BLaER1 (cell line): ENCODE results near the gene RBKS.
"Not testable (repeated sequence)": the region's sequence is repeated elsewhere in the genome, so short reads cannot be mapped to it uniquely, and the experiment has no call there.

ENCODE experiments used
- H3K27ac ChIP-seq: shearing (Covaris generic); formaldehyde crosslinking; 2 replicates; pipeline ENCODE4 v1.8.1; 2022
- H3K27me3 ChIP-seq: shearing (Covaris generic); formaldehyde crosslinking; 2 replicates; pipeline ENCODE4 v1.8.1; 2022
- H3K36me3 ChIP-seq: shearing (Covaris generic); formaldehyde crosslinking; 2 replicates; pipeline ENCODE4 v1.8.1; 2022
- H3K4me1 ChIP-seq: shearing (Covaris generic); formaldehyde crosslinking; 2 replicates; pipeline ENCODE4 v1.8.1; 2022
- H3K4me2 ChIP-seq: shearing (Covaris generic); formaldehyde crosslinking; 2 replicates; pipeline ENCODE4 v1.8.1; 2022
- H3K4me3 ChIP-seq: shearing (Covaris generic); formaldehyde crosslinking; 2 replicates; pipeline ENCODE4 v1.8.1; 2022
- H3K9ac ChIP-seq: shearing (Covaris generic); formaldehyde crosslinking; 2 replicates; pipeline ENCODE4 v1.8.1; 2022
- H3K9me3 ChIP-seq: shearing (Covaris generic); formaldehyde crosslinking; 2 replicates; pipeline ENCODE4 v1.8.1; 2022
- H4K20me1 ChIP-seq: shearing (Covaris generic); formaldehyde crosslinking; 2 replicates; pipeline ENCODE4 v1.8.1; 2022
- Cebpa-rat ChIP-seq: shearing (Covaris generic); IDR thresholded peaks from 2 replicates; pipeline ENCODE4 v1.8.1; 2022

RBKS gene

DNA sequence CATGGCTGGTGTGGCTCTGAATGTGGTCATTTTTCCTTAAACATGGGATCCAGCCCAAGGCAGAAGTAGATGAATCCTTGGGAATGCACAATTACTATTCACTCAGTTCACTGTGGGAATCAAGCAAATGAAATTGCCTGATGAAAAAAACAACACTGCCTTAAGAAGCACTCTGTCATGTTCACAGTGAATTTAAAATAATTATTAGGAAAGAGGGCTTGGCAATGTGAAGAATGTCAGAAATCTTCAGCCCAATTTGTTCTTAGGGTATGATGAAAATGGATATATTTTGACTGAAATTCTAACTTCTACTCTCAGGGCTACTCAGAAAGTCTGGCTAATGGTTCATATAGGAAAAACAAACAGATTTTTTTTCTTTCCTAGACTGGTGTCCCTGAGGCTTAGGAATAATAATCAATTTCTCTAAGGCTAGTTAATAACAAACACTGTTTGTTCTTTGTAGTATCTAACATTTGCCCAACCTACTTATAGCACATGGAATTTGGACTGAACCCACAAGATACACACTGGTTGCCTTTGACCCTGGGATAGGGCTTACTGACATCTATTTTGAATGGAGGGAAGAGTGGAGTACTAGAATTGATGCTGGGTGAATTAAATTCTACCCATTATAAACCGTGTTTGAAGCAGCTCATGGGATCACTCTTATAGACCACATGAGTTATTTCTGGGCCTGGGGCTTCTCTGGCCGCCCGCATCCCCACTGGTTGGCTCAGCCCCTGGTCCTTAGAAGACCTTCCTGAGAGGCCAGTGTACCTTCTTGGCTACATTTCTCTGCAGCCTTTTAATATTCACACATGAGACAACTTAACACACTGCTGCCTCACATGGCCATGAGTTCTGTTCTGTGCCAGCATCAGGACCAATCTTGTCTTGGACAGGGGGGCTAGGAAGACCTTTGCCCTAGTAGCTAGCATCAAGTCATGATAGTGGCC is 127.0 kb downstream of the RBKS start:
- H3K27ac ChIP-seq = no peak overlapping the region

GRCh38 chr2:27756544-27757498 is 133.4 kb downstream of the RBKS start:
- Histone ChIP-seq H3K4me3 (no peak overlapping the region), H3K36me3 (no peaks in the 10 kb centered on the region), H3K4me2 (no peak overlapping the region), H3K9ac (no peak overlapping the region), H3K4me1 (no peaks in the 10 kb centered on the region), H3K27ac (no peak overlapping the region), H4K20me1 (no peaks in the 10 kb centered on the region), H3K9me3 (no peaks in the 10 kb centered on the region), H3K27me3 (no peaks in the 10 kb centered on the region)
- TF ChIP-seq Cebpa-rat = no peak

More for the DNA sequence above, 127.0 kb downstream of the RBKS start:
- H3K4me1 ChIP-seq = no peaks in the 10 kb centered on the region
- H3K4me3 ChIP-seq = no peak overlapping the region
- H3K27me3 ChIP-seq = no peaks in the 10 kb centered on the region
- H3K9ac ChIP-seq = no peak overlapping the region
- H3K4me2 ChIP-seq = no peak overlapping the region
- H4K20me1 ChIP-seq = no peaks in the 10 kb centered on the region
- H3K36me3 ChIP-seq = no peaks in the 10 kb centered on the region
- H3K9me3 ChIP-seq = no peaks in the 10 kb centered on the region
- no peak for TF ChIP-seq Cebpa-rat

GRCh38 chr2:27756091-27756490 is 134.1 kb downstream of the RBKS start:
- Histone ChIP-seq H3K9me3 (no peaks in the 10 kb centered on the region), H3K27ac (no peak overlapping the region), H3K4me3 (no peak overlapping the region), H4K20me1 (no peaks in the 10 kb centered on the region), H3K4me2 (no peak overlapping the region), H3K27me3 (no peaks in the 10 kb centered on the region), H3K9ac (no peak overlapping the region), H3K36me3 (no peaks in the 10 kb centered on the region), H3K4me1 (no peaks in the 10 kb centered on the region)
- TF ChIP-seq Cebpa-rat = no peak

DNA sequence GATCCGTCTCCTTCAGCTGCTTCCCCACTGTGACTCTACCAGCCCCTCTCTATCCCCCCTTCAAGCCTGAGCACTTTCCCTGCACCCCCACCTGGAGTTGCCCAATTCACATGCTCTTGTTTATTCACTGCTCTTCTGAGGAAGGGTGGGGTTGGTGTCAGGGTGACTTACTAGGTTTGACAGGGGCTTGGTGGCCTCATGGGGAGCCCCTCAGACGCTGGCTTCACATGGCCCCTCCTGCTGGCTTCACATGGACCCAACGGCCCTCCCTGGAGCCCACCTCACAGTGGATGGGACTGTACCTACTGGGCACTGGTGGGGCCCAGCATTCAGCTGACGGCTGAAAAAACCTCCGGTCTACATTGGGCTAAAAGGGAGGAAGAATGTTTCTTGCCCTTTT is 135.4 kb downstream of the RBKS start:
- H4K20me1 ChIP-seq = no peaks in the 10 kb centered on the region
- no peaks in the 10 kb centered on the region for H3K9me3 ChIP-seq
- H3K4me1 ChIP-seq = no peaks in the 10 kb centered on the region
- no peak for TF ChIP-seq Cebpa-rat
- no peaks in the 10 kb centered on the region for H3K27me3 ChIP-seq
- no peaks in the 10 kb centered on the region for H3K36me3 ChIP-seq
- H3K27ac ChIP-seq = no peak overlapping the region
- no peak overlapping the region for H3K9ac ChIP-seq
- H3K4me3 ChIP-seq = no peak overlapping the region
- H3K4me2 ChIP-seq = no peak overlapping the region

- Histone ChIP-seq H4K20me1 (no peaks in the 10 kb centered on the region), H3K27me3 (no peaks in the 10 kb centered on the region), H3K4me2 (no peak overlapping the region), H3K4me1 (no peaks in the 10 kb centered on the region), H3K36me3 (no peaks in the 10 kb centered on the region), H3K4me3 (no peak overlapping the region), H3K27ac (no peak overlapping the region), H3K9me3 (peaks cover 6% of the 10 kb centered on the region), H3K9ac (no peak overlapping the region)
- no peak for TF ChIP-seq Cebpa-rat
Measured at GRCh38 chr2:27754138-27754588, 136.0 kb downstream of the RBKS start.

- Histone ChIP-seq H3K9ac (no peak overlapping the region), H3K27ac (no peak overlapping the region), H3K4me2 (no peak overlapping the region)
Measured at GRCh38 chr2:27752551-27753237, 137.5 kb downstream of the RBKS start.

GRCh38 chr2:27751377-27751776 is 138.8 kb downstream of the RBKS start:
- H3K4me1 ChIP-seq = peaks cover 11% of the 10 kb centered on the region
- no peaks in the 10 kb centered on the region for H4K20me1 ChIP-seq
- H3K4me2 ChIP-seq = no peak overlapping the region
- H3K27me3 ChIP-seq = no peaks in the 10 kb centered on the region
- H3K27ac ChIP-seq = no peak overlapping the region
- H3K4me3 ChIP-seq = no peak overlapping the region
- no peaks in the 10 kb centered on the region for H3K36me3 ChIP-seq
- no peak overlapping the region for H3K9ac ChIP-seq
- peaks cover 15% of the 10 kb centered on the region for H3K9me3 ChIP-seq
- no peak for TF ChIP-seq Cebpa-rat

More at GRCh38 chr2:27752551-27753237, 137.5 kb downstream of the RBKS start:
- TF ChIP-seq Cebpa-rat = no peak
- Histone ChIP-seq H3K9me3 (peaks cover 15% of the 10 kb centered on the region), H3K4me3 (no peak overlapping the region), H3K36me3 (no peaks in the 10 kb centered on the region), H3K27me3 (no peaks in the 10 kb centered on the region), H3K4me1 (peaks cover 9% of the 10 kb centered on the region), H4K20me1 (no peaks in the 10 kb centered on the region)

DNA sequence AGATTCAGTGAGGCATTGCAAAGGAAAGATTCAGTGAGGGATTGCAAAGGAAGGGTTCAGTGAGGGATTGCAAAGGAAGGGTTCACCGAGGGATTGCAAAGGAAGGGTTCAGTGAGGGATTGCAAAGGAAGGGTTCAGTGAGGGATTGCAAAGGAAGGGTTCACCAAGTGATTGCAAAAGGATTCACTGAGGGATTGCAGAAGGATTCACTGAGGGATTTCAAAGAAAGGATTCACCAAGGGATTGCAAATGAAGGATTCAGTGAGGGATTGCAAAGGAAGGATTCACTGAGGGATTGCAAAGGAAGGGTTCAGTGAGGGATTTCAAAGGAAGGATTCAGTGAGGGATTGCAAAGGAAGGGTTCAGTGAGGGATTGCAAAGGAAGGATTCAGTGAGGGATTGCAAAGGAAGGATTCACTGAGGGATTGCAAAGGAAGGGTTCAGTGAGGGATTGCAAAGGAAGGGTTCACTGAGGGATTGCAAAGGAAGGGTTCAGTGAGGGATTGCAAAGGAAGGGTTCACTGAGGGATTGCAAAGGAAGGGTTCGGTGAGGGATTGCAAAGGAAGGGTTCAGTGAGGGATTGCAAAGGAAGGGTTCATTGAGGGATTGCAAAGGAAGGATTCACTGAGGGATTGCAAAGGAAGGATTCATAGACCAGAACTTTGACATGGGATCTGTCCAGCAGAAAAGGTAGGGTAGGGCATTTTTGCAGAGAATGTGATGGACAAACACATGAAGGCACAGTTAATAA is 141.2 kb downstream of the RBKS start:
- peaks cover 15% of the 10 kb centered on the region for H3K9me3 ChIP-seq
- H3K27ac ChIP-seq, H3K27me3 ChIP-seq, H3K36me3 ChIP-seq, H3K9ac ChIP-seq, H3K4me3 ChIP-seq, H4K20me1 ChIP-seq, H3K4me2 ChIP-seq: not testable (repeated sequence)
- H3K4me1 ChIP-seq = peaks cover 11% of the 10 kb centered on the region
